A549 (cell line): Measurements from ENCODE around the gene RBKS.
"Not testable (repeated sequence)": the region's sequence is repeated elsewhere in the genome, so short reads cannot be mapped to it uniquely, and the experiment has no call there.

Experiments used
- ATOH8 ChIP-seq: fragments of 250-450 bp; sonication (Bioruptor Pico); IDR thresholded peaks from 2 replicates; pipeline ENCODE4 v1.5.0; 2020; ENCODE audit warnings: low read depth, mild to moderate bottlenecking, moderate library complexity
- CHD4 ChIP-seq: fragments of 200-600 bp; sonication (generic); IDR thresholded peaks from 2 replicates; pipeline ENCODE4 v1.6.1; 2016; ENCODE audit warnings: antibody characterized with exemption, mild to moderate bottlenecking, borderline replicate concordance
- CTCF ChIP-seq: fragments of >200 bp; sonication (Bioruptor Twin); formaldehyde crosslinking; IDR thresholded peaks from 3 replicates; pipeline ENCODE4 v1.5.1; 2016
- EP300 ChIP-seq, 2 experiments: fragments of >200 bp; sonication (Bioruptor Twin); formaldehyde crosslinking; IDR thresholded peaks; 2 replicates in 1 of 2; 3 replicates in 1 of 2; pipeline ENCODE4 v1.6.1; 2016 to 2017
- FOSB ChIP-seq: fragments of 250-450 bp; sonication (Bioruptor Pico); IDR thresholded peaks from 2 replicates; pipeline ENCODE4 v1.5.0; 2020; ENCODE audit warnings: mild to moderate bottlenecking, moderate library complexity
- HMGXB4 ChIP-seq: fragments of 250-450 bp; sonication (Bioruptor Pico); IDR thresholded peaks from 2 replicates; pipeline ENCODE4 v1.5.0; 2021; ENCODE audit warnings: mild to moderate bottlenecking, moderate library complexity, borderline replicate concordance
- JUN ChIP-seq, 2 experiments: fragments of >200 bp; sonication (Bioruptor Twin); formaldehyde crosslinking; IDR thresholded peaks; 2 replicates in 1 of 2; 3 replicates in 1 of 2; pipeline ENCODE4 v1.6.1; 2016 to 2017
- KDM1A ChIP-seq: fragments of 200-600 bp; sonication (generic); IDR thresholded peaks from 2 replicates; pipeline ENCODE4 v1.6.1; 2016; ENCODE audit warnings: low read depth, mild to moderate bottlenecking
- KDM5A ChIP-seq: fragments of 200-600 bp; sonication (generic); IDR thresholded peaks from 2 replicates; pipeline ENCODE4 v1.6.1; 2016; ENCODE audit warnings: antibody characterized with exemption, mild to moderate bottlenecking
- MAX ChIP-seq: IDR thresholded peaks from 2 replicates; pipeline ENCODE4 v1.6.1; 2012
- POLR2A ChIP-seq: IDR thresholded peaks from 2 replicates; pipeline ENCODE4 v1.6.1; 2012; ENCODE audit warnings: mild to moderate bottlenecking, low read length
- POLR2AphosphoS2 ChIP-seq: conservative IDR thresholded peaks from 2 replicates; pipeline ENCODE4 v1.6.1; 2012; ENCODE audit warnings: low read length, improper control_type of control experiment, inconsistent platforms
- RCOR1 ChIP-seq: fragments of 150-350 bp; IDR thresholded peaks from 2 replicates; pipeline ENCODE4 v1.6.1; 2014; ENCODE audit warnings: antibody characterized with exemption, low read length, low read depth
- RFX5 ChIP-seq: fragments of 450-650 bp; IDR thresholded peaks from 2 replicates; pipeline ENCODE4 v1.7.1; 2014; ENCODE audit warnings: antibody characterized with exemption, mild to moderate bottlenecking, moderate library complexity

GRCh38 chr2:27764526-27764925, 125.7 kb downstream of the RBKS start:
- not testable (repeated sequence) for TF ChIP-seq CTCF; CHD4; POLR2A; MAX; JUN (IDR thresholded peaks at IDR 0.05); EP300 (IDR thresholded peaks at IDR 0.05); ATOH8; FOSB; RFX5; KDM1A; KDM5A; HMGXB4; RCOR1; POLR2AphosphoS2
